ENCODE measurements around the gene SSR1. TPM values are rescaled to one million over a fixed set of nuclear protein-coding genes. Genes with fewer than 3 reads are reported as not detected.
A peak's percentile ranks its signal among the peaks of the same experiment; 100 is the strongest.
"Not testable (repeated sequence)": the region's sequence is repeated elsewhere in the genome, so short reads cannot be mapped to it uniquely, and the experiment has no call there.

Gene SSR1
- total RNA-seq, 1 donor, result 205 TPM

DNA sequence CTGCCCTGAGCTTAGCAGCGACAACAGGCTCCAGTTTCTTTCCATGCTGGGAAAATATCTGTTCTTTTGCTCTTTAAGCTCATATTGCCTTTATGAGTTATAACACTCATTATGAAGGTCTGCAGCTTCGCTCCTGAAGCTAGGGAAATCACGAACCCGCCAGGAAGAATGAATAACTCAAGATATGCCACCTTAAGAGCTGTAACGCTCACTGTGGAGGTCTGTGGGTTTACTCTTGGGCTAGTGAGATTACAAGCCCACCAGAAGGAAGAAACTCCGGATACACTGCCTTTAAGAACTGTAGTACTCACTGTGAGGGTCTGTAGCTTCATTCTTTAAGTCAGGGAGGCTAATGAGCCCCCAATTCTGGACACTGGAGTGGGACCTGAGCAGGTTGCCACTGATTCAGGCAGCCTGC, 3.0 kb upstream of the SSR1 start:
- no peak for DNase-seq (ENCODE audit: low read depth)
- no peak overlapping the region for H3K4me3 ChIP-seq (ENCODE audit: low read depth, low read length)
- TF ChIP-seq, protein P1, sequence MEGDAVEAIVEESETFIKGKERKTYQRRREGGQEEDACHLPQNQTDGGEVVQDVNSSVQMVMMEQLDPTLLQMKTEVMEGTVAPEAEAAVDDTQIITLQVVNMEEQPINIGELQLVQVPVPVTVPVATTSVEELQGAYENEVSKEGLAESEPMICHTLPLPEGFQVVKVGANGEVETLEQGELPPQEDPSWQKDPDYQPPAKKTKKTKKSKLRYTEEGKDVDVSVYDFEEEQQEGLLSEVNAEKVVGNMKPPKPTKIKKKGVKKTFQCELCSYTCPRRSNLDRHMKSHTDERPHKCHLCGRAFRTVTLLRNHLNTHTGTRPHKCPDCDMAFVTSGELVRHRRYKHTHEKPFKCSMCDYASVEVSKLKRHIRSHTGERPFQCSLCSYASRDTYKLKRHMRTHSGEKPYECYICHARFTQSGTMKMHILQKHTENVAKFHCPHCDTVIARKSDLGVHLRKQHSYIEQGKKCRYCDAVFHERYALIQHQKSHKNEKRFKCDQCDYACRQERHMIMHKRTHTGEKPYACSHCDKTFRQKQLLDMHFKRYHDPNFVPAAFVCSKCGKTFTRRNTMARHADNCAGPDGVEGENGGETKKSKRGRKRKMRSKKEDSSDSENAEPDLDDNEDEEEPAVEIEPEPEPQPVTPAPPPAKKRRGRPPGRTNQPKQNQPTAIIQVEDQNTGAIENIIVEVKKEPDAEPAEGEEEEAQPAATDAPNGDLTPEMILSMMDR (IDR thresholded peaks at IDR 0.05; ENCODE audit: insufficient read depth, low read length), result no peak

DNA sequence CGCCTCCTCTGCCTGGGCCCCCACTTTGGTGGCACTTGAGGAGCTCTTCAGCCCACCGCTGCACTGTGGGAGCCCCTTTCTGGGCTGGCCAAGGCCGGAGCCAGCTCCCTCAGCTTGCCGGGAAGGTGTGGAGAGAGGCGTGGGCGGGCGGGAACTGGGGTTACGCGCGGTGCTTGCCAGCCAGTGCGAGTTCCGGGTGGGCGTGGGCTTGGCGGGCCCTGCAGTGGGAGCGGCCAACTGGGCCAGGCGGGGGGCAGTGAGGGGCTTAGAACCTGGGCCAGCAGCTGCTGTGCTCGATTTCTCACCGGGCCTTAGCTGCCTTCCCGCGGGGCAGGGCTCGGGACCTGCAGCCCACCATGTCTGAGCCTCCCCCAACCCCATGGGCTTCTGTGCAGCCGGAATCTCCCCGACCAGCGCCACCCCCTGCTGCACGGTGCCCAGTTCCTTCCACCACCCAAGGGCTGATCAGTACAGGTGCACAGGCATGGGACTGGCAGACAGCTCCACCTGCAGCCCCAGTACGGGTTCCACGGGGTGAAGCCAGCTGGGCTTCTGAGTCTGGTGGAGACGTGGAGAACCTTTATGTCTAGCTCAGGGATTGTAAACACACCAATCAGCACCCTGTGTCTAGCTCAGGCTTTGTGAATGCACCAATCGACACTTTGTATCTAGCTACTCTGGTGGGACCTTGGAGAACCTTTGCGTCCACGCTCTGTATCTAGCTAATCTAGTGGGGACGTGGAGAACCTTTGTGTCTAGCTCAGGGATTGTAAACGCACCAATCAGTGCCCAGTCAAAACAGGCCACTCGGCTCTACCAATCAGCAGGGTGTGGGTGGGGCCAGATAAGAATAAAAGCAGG, 2.3 kb upstream of the SSR1 start:
- DNase-seq (ENCODE audit: low read depth); H3K4me3 ChIP-seq (ENCODE audit: low read depth, low read length): not testable (repeated sequence)

DNA sequence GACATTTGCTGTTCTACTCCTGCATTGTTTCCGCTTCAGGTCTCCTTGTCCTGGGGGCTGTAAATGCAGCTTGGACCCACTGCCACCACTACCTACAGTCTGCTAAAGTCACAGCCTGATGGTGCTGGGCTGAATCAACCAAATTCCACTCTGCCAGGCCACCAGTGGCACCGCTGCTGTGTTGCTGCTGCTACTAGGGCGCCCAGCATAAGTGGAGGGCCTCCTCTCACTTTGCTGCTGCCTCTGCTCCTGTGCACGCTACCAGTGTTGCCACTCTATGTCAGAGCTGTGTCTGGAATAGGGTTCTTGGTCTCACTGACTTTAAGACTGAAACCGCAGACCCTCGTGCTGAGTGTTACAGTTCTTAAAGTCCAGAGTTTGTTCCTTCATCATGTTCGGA, 1.4 kb upstream of the SSR1 start:
- DNase-seq (ENCODE audit: low read depth), result no peak
- no peak overlapping the region for H3K4me3 ChIP-seq (ENCODE audit: low read depth, low read length)
- TF ChIP-seq, protein P1 (IDR thresholded peaks at IDR 0.05; ENCODE audit: insufficient read depth, low read length), result no peak

DNA sequence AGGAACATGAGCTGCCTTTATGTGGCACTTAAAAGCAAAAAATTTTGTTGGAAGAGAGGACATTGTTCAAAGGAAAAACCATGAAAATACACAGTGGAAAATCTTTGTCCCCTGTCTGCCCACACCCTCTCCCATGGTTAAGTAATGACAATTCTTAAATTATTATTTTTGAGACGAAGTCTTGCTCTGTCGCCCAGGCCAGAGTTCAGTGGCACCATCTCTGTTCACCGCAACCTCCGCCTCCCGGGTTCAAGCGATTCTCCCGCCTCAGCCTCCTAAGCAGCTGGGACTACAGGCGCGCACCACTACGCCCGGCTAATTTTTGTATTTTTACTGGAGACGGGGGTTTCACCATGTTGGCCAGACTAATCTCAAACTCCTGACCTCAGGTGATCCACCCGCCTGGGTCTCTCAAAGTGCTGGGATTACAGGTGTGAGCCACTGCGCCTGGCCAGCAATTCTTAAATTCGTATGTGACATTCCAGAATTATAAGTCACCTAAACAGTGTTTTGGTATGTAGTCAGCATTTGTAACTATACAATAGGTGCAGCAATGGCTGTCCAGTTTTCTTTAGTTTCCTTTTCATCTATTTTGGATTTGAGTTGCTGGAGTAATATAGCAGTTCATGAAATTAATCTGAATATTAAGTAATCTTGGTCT, 636 bp upstream of the SSR1 start:
- no peak for DNase-seq (ENCODE audit: low read depth)

DNA sequence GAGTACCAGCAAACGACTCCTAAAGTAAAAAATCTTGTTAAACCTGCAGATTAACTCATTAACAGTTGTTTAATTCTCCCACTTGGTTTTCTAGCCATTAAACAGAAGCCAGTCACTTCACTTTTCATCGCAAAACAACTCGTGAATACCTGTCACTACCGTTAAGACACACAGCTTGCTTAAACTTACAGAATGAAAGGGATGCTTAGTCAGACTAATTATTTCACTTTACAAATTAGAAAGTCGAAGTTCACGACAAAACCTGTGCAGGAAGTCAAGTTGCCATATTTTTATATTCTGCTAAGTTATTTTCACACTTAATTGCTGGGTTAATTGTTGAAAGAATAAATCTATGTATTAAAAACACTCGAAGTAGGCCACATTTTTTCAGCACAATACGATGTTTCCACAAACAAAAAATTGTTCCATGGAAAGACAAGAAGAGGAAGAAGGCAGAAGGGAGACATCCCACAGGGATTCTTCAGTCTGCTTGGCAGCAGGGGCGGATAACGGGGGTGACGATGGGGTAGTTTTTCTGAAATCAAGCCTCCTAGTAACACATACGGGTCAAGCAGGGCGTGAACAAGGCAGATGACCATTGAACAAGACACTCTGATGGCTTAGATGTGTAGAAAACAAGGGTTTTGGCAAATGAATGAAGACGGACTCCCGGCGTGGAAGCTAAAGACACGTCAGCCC, 933 bp downstream of the SSR1 start:
- TF ChIP-seq, protein P1 (IDR thresholded peaks at IDR 0.05; ENCODE audit: insufficient read depth, low read length), result no peak
- DNase-seq (ENCODE audit: low read depth), result peak; percentile 5

More for the DNA sequence above, 636 bp upstream of the SSR1 start:
- peak overlapping the region; percentile 98 for H3K4me3 ChIP-seq (ENCODE audit: low read depth, low read length)
- TF ChIP-seq, protein P1 (IDR thresholded peaks at IDR 0.05; ENCODE audit: insufficient read depth, low read length), result no peak

DNA sequence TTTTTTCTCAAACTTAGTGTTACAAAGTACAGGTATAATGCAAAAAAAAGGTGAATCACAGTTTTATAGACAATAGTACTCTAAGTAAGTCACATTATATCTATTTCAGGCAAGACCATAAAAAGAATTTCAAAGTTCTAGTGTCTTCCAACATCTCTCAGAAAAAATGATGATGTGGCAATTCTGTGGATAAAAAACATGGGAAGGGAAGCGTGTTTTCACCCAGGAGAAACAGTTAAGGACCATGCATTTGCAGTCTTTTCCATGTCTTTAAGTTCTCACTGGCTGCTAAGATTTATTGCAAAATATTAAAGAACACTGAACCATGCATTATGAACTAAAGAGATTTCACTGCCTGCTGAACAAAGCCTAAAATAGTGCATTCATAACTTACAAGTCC, 1.8 kb downstream of the SSR1 start:
- DNase-seq (ENCODE audit: low read depth), result peak; percentile 32
- peak overlapping the region; percentile 98 for H3K4me3 ChIP-seq (ENCODE audit: low read depth, low read length)
- TF ChIP-seq, protein P1 (IDR thresholded peaks at IDR 0.05; ENCODE audit: insufficient read depth, low read length), result no peak

More for the DNA sequence above, 933 bp downstream of the SSR1 start:
- H3K4me3 ChIP-seq (ENCODE audit: low read depth, low read length), result peak overlapping the region; percentile 98

DNA sequence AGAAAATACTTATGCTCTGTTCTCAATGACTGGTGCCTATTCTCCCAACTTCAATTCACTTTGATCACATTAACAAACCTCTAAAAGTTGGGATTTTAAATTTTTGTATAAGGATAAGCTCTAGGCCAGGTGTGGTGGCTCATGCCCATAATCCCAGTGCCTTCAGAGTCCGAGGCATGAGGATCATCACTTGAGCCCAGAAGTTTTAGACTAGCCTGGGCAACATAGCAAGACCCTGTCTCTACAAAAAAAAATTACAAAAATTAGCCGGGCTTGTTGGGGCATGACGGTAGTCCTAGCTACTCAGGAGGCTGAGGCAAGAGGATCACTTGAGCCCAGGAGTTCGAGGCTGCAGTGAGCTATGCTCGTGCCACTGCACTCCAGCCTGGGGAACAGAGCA, 3.9 kb downstream of the SSR1 start:
- TF ChIP-seq, protein P1 (IDR thresholded peaks at IDR 0.05; ENCODE audit: insufficient read depth, low read length), result no peak
- DNase-seq (ENCODE audit: low read depth), result no peak
- H3K4me3 ChIP-seq (ENCODE audit: low read depth, low read length), result no peak overlapping the region
